Measurements from ENCODE around the gene ALOXE3.
A peak's percentile ranks its signal among the peaks of the same experiment; 100 is the strongest.

The ALOXE3 gene

DNA sequence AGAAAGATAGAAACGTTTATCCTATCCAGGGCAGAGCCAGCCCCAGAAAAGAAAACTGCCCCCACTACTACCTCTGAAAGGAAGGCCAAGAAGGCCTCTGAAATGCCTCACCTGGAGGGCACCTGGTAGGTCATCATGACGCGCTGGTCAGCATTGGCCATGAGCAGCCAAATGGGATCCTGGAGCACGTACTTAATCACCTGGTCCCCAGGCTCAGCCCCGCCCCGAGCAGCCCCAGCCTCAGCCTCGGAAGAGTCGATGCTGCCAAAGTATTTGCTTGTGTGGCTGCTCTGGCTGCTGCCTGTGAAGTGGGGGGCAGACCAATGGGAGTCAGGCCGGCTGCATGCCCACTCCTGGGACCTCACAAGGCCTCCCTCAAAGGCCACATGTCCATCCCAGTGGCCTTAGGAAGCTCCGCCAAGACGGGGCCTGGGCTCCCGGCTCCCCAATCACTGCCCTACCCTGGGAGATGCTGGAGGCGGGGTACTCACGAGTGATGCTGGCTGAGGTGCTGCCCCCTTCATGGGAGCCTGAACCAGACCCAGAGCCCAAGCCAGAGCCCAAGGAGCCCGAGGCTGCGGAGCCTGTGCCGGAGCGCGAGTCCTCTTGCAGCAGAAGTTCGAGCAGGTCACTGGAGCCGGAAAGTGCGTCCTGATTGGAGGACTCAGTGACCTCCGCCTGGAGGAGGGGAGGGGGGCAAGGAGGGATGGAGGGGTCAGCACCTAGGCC, 24.0 kb upstream of the ALOXE3 start:
- DNase-seq (ENCODE audit: low read depth in 2 of 2): no peak

DNA sequence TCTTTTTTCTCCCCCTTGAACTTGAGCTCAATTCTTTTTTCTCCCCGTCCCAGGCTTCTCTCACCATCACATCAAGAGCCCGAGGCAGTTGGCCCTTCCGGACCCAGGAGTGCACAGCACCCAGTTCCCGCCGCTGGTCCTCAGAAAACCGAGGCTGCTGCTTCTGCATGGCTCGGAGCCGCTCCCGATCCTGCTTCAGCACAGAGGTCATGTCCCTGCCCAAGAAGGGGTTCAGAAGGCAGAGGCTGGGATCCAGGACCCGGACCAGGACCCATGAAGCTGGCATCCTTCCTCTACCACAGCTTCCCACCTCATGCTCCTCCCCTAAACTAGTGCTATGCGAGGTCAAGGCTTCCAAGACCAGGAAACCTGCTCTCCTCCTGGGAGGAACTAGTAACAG, 23.4 kb upstream of the ALOXE3 start:
- no peak for DNase-seq (ENCODE audit: low read depth in 2 of 2)

DNA sequence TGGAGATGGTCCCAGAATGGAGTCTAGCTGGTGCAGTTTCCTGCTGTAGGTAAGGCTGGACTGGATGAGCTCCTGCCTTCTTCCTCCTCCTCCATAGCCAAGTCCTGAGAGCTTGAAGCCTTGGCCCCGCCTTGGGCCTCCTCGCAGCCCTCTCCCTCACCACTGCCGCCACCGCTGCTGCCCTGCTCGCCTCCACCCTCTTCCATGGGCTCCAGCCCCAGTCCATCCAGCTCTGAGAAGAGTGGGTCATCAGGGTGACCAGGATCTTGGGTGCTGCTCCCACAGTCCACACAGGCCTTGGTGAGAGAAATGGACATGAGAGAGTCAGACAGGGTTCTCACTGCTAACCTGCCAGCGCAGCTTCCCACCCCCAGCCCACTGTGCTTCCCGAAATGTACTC, 22.7 kb upstream of the ALOXE3 start:
- no peak for DNase-seq (ENCODE audit: low read depth in 2 of 2)

- DNase-seq (ENCODE audit: low read depth in 2 of 2): no peak
These were observed 22.0 kb upstream of the ALOXE3 start for GRCh38 chr17:8140065-8141029.

DNA sequence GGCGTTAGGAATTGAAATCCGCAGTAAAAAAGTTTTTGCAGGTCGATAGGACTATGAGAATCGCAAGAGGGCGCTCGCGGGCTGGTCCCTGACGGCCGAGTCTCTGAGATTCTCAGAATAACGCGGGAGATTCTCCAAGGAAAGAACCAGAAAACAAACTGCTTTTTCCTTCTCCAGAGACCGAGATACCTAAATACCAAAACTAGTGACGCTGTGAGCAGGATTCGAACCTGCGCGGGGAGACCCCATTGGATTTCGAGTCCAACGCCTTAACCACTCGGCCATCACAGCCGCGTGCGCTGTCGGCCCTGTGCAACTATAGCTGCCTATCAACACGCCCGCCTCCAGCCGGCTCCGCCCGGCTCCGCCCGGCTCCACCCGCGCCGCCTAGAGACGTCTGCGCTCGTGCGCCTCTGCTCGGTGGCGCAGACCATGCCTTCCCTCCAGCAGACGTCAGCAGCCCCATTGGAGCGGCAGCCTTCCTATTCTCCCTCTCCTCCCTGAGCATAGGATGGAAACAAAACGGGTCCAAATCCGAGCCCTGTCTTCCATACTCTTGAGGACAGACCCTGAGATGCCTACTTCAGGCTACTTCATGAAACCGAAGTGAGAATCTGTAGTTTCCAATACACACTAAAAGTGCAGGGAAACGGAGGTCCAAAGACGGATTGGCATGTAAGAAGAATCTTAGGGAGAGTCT, 20.5 kb upstream of the ALOXE3 start:
- DNase-seq (ENCODE audit: low read depth in 2 of 2): peak; percentile 97 to 98

GRCh38 chr17:8138374-8138671, 20.0 kb upstream of the ALOXE3 start:
- no peak for DNase-seq (ENCODE audit: low read depth in 2 of 2)

DNA sequence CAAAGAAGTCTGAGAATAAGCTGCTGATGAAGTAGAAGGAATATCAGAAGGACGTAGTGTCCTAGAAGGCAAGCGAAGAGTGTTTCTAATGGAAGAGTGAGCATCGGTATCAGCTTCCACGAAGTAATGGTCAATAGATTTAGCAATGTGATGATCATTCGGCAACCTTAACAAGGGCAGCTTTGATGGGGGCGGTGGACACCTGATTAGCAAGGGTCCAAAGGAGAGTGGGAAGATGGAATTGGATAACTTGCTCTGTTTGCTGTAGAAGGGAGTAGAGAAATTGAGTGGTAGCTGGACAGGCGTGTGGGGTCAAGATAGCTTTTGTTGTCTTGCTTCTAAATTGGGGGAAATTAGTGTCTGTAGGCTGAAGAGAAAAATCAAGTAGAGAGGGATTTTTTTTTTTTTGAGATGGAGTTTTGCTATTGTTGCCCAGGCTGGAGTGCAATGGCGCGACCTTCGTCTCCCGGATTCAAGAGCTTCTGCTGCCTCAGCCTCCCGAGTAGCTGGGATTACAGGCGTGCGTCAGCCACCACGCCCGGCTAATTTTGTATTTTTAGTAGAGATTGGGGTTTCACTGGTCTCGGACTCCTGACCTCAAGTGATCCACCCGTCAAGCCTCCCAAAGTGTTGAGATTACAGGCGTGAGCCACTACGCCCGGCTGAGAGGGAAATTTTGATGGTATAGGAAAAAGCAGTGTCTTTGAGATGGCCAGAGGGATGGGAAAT, 19.5 kb upstream of the ALOXE3 start:
- DNase-seq (ENCODE audit: low read depth in 2 of 2): no peak

GRCh38 chr17:8133941-8134340, 15.6 kb upstream of the ALOXE3 start:
- DNase-seq (ENCODE audit: low read depth in 2 of 2): no peak

GRCh38 chr17:8133399-8133798, 15.1 kb upstream of the ALOXE3 start:
- DNase-seq (ENCODE audit: low read depth in 2 of 2): no peak

DNA sequence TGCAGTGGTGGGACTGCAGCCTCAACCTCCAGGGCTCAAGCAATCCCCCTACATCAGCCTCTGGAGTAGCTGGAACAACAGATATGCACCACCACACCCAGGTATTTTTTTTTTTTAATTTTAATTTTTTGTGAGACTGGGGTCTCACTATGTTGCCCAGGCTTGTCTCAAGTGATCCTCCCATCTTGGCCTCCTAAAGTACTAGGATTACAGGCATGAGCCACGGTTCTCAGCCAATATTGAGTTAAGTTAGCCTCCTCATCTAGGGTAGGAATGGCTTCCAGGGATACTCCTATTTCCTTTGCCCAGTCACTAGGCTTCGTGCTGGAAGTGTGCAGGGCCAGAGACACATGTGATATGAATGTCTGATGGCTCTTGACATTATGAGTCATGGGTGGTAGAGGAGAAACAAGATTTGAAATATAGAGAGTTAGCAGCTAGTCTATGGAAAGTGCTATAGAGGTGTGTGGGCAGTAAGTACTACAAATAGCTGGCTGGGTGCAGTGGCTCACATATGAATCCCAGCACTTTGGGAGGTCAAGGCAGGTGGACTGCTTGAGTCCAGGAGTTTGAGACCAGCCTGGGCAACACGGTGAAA, 13.6 kb upstream of the ALOXE3 start:
- no peak for DNase-seq (ENCODE audit: low read depth in 2 of 2)

DNA sequence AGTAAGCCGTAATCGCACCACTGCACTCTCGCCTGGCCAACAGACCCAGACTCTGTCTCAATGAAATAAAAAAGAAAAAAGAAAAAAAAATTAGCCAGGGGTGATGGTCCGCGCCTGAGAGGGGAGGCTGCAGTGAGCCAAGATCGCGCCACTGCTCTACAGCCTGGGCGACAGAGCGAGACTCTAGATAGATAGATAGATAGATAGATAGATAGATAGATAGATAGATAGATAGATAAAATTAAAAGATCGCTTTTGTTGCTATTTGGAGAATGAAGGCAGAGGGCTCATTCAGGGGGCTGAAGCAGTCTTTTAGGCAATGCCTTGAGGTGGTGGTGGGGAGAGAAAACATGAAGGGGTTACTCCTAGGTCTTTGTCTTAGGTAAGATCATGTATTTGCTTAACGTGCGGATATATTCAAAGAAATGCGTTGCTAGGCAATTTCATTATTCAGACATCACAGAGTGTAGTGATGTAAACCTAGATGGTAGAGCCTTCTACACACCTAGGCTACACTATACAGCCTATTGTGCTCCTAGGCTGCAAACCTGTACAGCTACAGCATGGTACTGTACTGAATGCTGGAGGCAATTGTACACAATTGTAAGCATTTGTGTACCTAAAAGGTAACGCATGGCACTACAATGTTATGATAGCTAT, 9.9 kb upstream of the ALOXE3 start:
- DNase-seq (ENCODE audit: low read depth in 2 of 2): no peak

- peak in 1 of 2 donors; percentile 51 for DNase-seq (ENCODE audit: low read depth in 2 of 2)
These were observed 8.3 kb upstream of the ALOXE3 start for GRCh38 chr17:8126491-8127066.

DNA sequence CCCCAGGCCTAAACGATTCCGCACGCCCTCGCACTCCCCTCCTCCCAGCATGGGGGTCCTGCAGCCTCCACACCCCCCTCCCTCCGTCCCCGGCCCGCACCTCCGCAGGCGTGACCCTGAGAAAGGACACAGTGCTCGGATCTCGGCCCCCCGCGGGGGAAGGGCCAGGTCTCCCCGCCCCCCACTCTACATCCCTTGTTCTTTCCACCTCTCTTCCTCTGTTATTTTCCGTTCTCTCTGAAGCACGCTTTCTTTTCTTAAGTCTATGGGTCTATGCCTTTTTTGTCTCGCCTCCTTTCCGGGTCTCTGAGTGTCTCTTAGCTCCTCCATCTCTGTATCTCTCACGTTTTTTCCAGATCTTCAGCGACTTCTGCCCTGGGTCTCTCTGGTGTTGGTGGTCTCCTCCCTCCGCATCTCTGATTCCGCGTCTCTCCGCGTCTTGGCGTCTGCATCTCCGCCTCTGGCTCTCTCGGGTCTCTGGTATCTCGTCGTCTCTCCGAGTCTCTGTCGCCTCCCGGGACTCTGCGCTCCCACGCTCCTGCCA, 7.7 kb upstream of the ALOXE3 start:
- no peak for DNase-seq (ENCODE audit: low read depth in 2 of 2)

GRCh38 chr17:8125154-8125946, 7.0 kb upstream of the ALOXE3 start:
- DNase-seq (ENCODE audit: low read depth in 2 of 2): peak; percentile 88 to 91

DNA sequence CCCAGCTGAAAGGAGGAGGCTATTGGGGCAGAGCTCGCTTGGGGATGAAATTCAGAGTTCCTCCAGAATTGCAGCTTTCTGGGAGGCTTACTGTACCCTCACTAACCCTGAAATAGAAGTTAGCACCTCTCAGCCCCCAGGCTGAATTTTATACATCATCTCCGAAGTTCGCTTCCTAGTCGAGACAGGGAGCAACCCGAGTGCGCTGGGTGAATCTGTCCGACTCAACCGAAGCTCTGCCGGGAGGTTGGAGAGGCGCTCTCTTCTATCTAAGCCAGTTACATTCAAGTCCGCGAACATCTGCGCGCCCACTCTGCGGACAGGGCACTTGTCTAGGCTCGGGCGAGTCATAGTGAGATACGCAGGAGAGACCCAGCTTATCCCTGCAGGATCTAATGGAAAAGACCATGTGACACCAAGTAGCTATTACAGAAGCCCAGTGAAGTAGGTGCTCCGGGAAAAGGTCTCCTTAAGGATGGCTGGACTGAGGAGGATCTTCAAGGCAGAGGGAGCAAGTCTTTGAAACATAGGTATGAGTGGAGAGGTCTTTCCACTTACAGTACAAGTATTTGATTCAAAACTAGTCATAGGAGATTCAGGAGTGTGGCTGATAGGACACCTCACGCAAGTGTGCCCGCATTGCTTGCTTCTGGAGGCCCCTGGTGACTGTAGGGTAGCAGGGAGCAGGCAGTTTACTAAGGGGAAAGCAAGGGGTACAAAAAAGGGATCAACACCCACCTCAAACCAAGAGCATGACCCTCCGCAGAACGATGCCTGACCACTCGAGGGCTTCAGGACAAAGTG, 6.2 kb upstream of the ALOXE3 start:
- no peak for DNase-seq (ENCODE audit: low read depth in 2 of 2)

DNA sequence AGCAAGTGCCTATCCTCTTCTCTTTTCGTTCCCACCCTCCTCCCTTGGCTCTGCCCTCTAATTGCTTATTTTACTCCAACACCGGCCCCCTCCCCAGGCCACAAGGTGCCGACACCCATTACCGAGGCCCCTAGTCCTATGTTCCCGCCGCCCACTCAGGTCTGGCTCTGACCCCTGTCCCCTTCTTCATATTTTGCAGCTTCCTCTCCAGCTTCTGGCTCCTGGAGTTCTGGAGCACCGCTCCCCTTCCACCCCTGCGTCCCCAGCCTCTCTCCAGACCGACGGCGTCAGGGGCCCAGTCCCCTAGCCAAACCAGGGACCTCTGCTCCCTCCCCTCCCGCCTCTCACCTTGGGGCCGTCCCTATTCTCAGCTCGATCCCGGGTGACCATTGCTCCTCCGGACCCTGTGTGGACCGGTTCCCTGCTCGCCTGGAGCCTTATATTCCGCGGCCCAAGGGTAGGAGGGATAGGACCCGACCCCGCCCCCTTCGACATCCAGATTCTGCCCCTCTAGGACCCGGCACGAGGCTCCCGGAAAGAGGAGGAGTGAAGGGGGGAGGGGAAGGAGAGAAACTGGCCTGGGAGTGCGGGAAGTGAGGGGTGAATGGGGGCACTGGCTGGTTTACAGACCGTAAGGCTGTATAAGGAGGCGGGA, 5.5 kb upstream of the ALOXE3 start, which contains the start of gene HES7:
TSS of gene HES7 (minus strand) at position 412 of the 655 bp plus-strand sequence. CDS start at position 390, 22 bp downstream.
- DNase-seq (ENCODE audit: low read depth in 2 of 2): no peak

GRCh38 chr17:8122924-8123694, 4.8 kb upstream of the ALOXE3 start:
- no peak for DNase-seq (ENCODE audit: low read depth in 2 of 2)

Measured in activated CD4-positive, alpha-beta T cell treated with anti-CD3 and anti-CD28 coated beads for 24 hours (primary cell).